HG02678 (cell line): ENCODE data around the gene PPP1R9B.

Experiments used
- ATAC-seq: cut with Tn5 transposase; IDR thresholded peaks from one replicate; pipeline ENCODE4 v1.9.1; 2021; ENCODE audit warnings: mild to moderate bottlenecking, moderate library complexity; ENCODE audit not compliant: unreplicated experiment

The PPP1R9B gene

DNA sequence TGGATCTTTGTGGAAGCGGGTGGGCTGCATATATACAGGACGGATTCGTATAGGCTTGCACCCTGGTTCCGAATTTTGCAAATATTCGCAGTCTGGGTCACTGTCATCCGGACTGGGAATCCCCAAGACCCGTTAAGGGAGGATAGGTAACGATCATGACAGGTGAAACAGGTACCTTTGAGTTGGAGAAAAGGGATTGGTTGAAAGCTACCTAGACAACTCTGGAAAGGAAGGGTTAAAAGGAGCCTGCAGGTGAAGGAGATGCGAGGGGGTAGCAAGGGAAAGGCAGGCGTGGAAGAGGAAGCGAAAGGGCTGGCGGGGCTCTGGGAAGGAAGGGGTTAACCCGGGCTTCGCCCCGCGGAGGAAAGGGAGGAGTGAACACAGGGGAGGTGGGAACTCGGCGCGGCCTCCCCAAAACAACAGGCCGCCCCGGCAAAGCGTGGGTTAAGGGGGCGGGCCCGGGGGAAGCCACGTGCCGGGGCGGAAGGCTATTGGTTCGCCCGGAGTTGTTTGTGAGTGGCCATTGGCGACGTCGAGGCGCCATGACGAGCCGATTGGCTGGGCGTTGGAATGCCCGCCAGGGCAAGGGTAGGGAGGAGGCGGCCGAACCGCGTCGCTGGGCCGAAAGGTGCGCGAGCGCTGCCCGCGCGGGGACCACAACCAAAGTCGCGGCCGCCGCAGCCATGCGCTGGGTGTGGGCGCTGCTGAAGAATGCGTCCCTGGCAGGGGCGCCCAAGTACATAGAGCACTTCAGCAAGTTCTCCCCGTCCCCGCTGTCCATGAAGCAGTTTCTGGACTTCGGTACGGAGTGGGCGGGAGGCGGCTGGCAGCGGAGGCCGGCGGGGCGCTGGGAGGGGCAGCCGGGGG, 55.5 kb downstream of the PPP1R9B start, which contains the start of gene PDK2:
Gene PDK2, plus strand, starts transcription at position 599 of the 867 bp plus-strand sequence. Its CDS starts 85 bp downstream, at position 684.
- ATAC-seq = peak; percentile 91

DNA sequence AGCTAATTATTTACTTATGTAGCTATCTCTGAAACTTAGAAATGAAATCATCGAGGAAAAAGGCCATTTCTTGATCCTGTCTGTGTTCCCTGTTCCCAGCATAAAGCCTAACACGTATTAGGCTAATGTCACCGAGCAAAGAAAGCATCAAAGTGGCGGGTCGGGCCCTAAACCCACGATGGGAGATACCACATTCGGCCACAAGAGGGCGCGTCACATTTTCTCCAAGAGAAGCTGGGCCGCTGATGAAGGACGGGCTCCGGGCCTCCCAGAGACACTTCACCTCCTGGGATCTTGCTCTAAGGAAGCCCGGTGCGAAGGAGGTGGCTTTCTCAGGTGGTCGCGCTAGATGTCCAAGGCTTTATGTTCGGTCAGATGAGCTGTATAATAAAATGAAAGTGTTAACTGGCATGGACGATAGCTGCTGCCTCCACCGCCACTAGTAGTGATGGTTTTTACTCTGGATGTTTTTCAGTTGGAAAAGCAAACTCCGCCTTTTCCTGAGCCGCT, 56.2 kb downstream of the PPP1R9B start:
- ATAC-seq = no peak

DNA sequence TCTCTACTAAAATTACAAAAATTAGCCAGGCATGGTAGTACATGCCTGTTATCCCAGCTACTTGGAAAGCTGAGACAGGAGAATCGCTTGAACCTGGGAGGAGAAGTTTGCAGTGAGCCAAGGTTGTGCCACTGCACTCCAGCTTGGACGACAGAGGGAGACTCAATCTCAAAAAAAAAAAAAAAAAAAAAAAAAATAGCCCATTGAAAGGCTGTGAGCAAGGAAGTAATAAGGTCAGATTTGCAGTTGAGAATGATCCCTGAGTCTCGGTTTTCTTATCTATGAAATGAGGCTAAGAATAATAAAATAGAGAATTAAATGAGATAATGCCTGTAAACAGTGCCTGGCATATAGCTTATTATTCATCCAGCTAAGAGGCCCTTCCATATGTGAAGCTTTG, 56.7 kb downstream of the PPP1R9B start:
- ATAC-seq = no peak

DNA sequence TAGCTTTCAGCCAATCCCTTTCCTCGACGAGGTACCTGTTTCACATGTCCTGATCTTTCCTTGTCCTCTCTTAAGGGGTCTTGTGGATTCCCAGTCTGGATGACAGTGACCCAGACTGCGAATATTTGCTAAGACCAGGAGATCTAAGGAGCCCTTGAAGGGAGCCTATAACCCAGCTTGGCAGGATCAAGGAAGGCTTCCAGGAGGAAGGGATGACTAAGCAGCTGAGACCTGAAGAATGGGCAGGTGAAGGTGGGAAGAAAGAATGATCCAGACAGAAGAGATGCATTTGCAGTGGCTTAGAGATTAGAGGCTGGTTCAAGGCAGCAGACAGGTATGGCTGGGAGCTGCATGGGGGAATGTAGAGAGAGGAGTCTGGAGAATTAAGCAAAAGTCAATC, 57.2 kb downstream of the PPP1R9B start:
- ATAC-seq = no peak

DNA sequence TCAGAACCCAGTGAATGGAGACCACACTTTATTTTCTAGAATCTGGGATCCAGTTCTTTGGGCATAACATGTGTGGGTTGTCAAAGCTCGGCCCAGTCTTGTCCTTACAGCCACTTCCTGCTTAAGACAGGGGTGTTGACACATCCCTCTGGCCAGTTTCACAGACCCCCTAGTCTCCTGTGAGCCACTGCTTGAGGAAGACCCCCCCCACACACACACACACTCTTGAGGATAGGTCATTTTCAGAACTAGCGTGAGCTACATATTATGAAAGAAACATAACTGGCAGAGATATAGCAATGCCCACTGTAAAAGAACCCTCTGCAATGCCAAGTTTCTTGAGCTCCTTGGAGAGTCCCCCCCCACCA, 58.6 kb downstream of the PPP1R9B start:
- ATAC-seq = no peak

DNA sequence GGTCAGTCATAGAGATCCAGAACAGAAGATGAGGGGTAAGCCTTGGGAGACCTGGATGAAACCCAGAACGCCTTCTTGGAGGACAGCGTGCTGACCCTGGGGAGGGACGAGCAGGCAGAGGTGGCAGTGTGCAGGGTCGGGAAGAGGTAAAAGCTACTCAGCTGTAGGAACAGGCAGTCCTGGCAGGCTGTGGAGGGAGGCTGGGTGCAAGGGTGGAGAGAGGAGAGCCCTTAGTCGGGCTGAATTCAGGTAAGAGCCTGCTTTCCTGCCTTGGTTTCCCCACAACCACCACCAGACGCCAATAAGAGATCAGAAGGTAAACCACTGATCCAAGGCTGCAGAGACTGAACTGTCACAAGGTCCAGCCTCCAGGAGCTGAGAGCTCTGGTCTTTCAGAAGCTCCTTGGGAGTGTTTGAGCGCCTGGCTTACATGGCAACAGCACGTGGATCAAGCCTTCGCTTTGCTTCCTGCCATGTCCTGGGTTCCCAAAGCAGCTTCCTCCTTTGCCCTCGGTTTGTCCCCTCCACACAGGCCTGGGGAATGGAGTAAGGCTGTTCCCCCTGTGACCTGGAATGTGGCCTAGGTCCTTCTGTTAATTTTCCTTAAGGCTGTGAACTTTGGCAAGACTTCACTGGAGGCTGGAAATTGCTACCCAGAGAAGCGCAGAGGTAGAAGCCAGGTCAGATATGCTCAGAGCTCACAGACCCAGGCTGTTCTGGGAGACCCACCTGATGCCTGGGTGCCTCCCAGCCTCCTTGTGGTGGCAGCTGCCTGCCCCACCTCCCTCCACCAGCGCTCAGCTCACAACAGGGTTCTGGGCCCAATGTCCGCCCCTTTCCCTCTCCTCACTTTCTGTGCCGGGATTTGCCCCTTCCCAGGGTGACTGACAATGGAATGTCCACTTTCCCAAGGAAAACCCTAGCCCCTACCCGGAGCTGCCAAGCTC, 59.2 kb downstream of the PPP1R9B start:
- no peak for ATAC-seq

DNA sequence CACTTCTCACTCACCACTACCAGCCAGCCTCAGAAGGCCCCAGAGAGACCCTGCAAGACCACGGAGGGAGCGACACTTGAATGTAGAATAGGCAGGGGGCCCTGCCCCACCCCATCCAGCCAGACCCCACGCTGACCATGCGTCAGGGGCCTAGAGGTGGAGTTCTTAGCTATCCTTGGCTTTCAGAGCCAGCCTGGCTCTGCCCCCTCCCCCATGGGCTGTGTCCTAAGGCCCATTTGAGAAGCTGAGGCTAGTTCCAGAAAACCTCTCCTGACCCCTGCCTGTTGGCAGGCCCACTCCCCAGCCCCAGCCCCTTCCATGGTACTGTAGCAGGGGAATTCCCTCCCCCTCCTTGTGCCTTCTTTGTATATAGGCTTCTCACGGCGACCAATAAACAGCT, 60.4 kb downstream of the PPP1R9B start:
- no peak for ATAC-seq

DNA sequence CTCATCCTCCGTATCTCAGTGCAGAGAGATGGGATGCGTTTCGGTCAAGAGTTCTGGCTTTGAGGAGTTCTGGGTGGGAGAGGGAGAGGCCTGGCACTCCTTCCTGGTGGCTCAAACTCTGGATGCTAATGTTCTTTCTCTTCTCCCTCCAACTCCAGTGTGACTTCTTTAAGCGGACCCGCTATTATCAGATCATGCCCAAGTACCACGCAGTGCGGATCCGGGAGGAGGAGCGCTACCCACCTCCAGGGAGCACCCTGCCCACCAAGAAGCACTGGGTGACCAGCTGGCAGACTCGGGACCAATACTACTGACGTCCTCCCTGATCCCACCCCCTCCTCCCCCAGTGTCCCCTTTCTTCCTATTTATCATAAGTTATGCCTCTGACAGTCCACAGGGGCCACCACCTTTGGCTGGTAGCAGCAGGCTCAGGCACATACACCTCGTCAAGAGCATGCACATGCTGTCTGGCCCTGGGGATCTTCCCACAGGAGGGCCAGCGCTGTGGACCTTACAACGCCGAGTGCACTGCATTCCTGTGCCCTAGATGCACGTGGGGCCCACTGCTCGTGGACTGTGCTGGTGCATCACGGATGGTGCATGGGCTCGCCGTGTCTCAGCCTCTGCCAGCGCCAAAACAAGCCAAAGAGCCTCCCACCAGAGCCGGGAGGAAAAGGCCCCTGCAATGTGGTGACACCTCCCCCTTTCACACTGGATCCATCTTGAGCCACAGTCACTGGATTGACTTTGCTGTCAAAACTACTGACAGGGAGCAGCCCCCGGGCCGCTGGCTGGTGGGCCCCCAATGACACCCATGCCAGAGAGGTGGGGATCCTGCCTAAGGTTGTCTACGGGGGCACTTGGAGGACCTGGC, 61.3 kb downstream of the PPP1R9B start:
- ATAC-seq = no peak

- ATAC-seq = no peak
Observed at GRCh38 chr17:50087912-50088405, 62.5 kb downstream of the PPP1R9B start.

DNA sequence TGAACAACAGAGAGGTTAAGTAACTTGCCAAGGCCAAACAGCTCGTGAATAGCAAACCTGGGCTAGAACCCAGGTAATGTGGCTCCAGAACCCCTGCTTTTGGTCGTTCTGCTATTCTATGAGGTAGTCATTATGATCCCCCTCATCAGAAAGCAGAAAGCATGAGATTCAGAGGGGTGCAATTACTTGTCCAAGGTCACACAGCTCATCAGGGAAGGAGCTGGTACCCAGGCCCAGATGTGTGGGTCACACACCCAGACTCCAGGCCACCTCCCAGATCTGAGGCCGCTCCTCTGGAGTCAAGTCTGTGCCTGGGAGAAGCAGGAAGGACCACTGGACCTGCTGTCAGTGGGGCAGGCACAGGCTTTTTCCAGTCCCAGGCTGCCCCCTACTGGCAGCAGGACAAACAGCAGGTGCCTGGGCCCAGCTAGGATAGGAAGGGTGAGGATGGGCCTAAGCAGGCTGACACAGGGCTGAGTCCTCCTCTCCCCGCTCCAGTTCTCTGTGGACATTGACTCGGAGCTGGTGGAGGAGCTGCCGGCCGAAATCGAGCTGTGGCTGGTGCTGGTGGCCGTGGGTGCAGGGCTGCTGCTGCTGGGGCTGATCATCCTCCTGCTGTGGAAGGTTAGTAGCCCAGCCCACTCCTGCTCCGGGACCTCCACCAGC, 63.1 kb downstream of the PPP1R9B start:
- no peak for ATAC-seq
